Fibroblast of skin of right quadriceps (primary cell): ENCODE results near the gene FAM184A.
"Not testable (repeated sequence)": the region's sequence is repeated elsewhere in the genome, so short reads cannot be mapped to it uniquely, and the experiment has no call there.

Source experiments
- DNase-seq: peaks from one replicate; pipeline ENCODE4 v3.0.0-alpha.2; 2013

FAM184A gene

GRCh38 chr6:119052292-119052889, 26.1 kb downstream of the FAM184A start:
- no peak for DNase-seq

GRCh38 chr6:119044255-119044654, 34.2 kb downstream of the FAM184A start:
- DNase-seq, result no peak

- no peak for DNase-seq
These were observed 34.7 kb downstream of the FAM184A start for GRCh38 chr6:119043783-119044182.

- no peak for DNase-seq
These were observed 35.2 kb downstream of the FAM184A start for GRCh38 chr6:119043265-119043664.

GRCh38 chr6:119040636-119041035, 37.8 kb downstream of the FAM184A start:
- DNase-seq, result no peak

- no peak for DNase-seq
These were observed 38.2 kb downstream of the FAM184A start for GRCh38 chr6:119040229-119040628.

- DNase-seq, result no peak
These were observed 40.4 kb downstream of the FAM184A start for GRCh38 chr6:119037941-119038623.

GRCh38 chr6:119037264-119037663, 41.2 kb downstream of the FAM184A start:
- no peak for DNase-seq

GRCh38 chr6:119036081-119036480, 42.4 kb downstream of the FAM184A start:
- DNase-seq, result no peak

GRCh38 chr6:119035459-119035858, 43.0 kb downstream of the FAM184A start:
- DNase-seq, result no peak

- no peak for DNase-seq
These were observed 43.5 kb downstream of the FAM184A start for GRCh38 chr6:119034827-119035458.

- no peak for DNase-seq
These were observed 46.0 kb downstream of the FAM184A start for GRCh38 chr6:119032428-119032827.

GRCh38 chr6:119030759-119031158, 47.7 kb downstream of the FAM184A start:
- DNase-seq, result no peak

GRCh38 chr6:119028091-119028490, 50.4 kb downstream of the FAM184A start:
- no peak for DNase-seq

GRCh38 chr6:119027465-119027864, 51.0 kb downstream of the FAM184A start:
- no peak for DNase-seq

- no peak for DNase-seq
These were observed 51.6 kb downstream of the FAM184A start for GRCh38 chr6:119026822-119027221.

- no peak for DNase-seq
These were observed 52.7 kb downstream of the FAM184A start for GRCh38 chr6:119025793-119026192.

- DNase-seq, result no peak
These were observed 54.4 kb downstream of the FAM184A start for GRCh38 chr6:119024111-119024510.

GRCh38 chr6:119022796-119023195, 55.7 kb downstream of the FAM184A start:
- no peak for DNase-seq

- DNase-seq, result no peak
These were observed 57.6 kb downstream of the FAM184A start for GRCh38 chr6:119020597-119021561.

GRCh38 chr6:119015165-119015564, 63.3 kb downstream of the FAM184A start:
- DNase-seq, result not testable (repeated sequence)

- DNase-seq, result no peak
These were observed 65.9 kb downstream of the FAM184A start for GRCh38 chr6:119012521-119012920.

GRCh38 chr6:119009266-119009665, 69.2 kb downstream of the FAM184A start:
- not testable (repeated sequence) for DNase-seq
